Peyer's patch (tissue), 4 donors: ENCODE data around the gene FAM3C. TPM values are rescaled to one million over a fixed set of nuclear protein-coding genes. Genes with fewer than 3 reads are reported as not detected.

Experiments
- DNase-seq, 3 donors: peaks; one replicate each; pipeline ENCODE4 v3.0.0-alpha.2; 2017 to 2019
- H3K27ac ChIP-seq, 4 donors: fragments of 200-600 bp; sonication (generic); one replicate each; pipeline ENCODE4 v1.5.1; 2016 to 2019
- H3K27me3 ChIP-seq, 2 donors: fragments of 200-600 bp; sonication (generic); one replicate each; pipeline ENCODE4 v1.5.1; 2019
- H3K36me3 ChIP-seq, 3 donors: fragments of 200-600 bp; sonication (generic); one replicate each; pipeline ENCODE4 v1.5.1; 2016 to 2019
- H3K4me1 ChIP-seq, 4 donors: fragments of 200-600 bp; sonication (generic); one replicate each; pipeline ENCODE4 v1.5.1; 2016 to 2019
- H3K4me3 ChIP-seq, 4 donors: fragments of 200-600 bp; sonication (generic); 1 replicate in 3 of 4; 2 replicates in 1 of 4; pipeline ENCODE4 v1.5.1; 2016 to 2019; ENCODE audit warnings: mild to moderate bottlenecking in 1 of 4
- H3K9me3 ChIP-seq, 4 donors: fragments of 200-600 bp; sonication (generic); one replicate each; pipeline ENCODE4 v1.5.1; 2016 to 2019; ENCODE audit warnings: mild to moderate bottlenecking in 1 of 4
- CTCF ChIP-seq, 6 experiments: fragments of 450-650 bp in 4 of 6; fragments of 200-600 bp in 2 of 6; sonication (generic) in 1 of 6; IDR thresholded peaks; one replicate each; pipeline ENCODE4 v1.5.1; 2017 to 2019; ENCODE audit warnings: antibody characterized with exemption in 6 of 6, mild to moderate bottlenecking in 3 of 6, moderate library complexity in 1 of 6
- POLR2A ChIP-seq, 2 donors: fragments of 450-650 bp; IDR thresholded peaks; one replicate each; pipeline ENCODE4 v1.5.1; 2017; ENCODE audit warnings: antibody characterized with exemption in 2 of 2, mild to moderate bottlenecking in 2 of 2, moderate library complexity in 2 of 2
- total RNA-seq, 4 donors: library from RNA; depleted of rRNA; stranded (reverse); fragments of >200 nt; gene quantifications; one replicate each; pipeline ENCODE4 v1.1.0, GENCODE V29; 2016

The FAM3C gene
- total RNA-seq, 4 donors from 2014 or later: 20.6 to 204 (median 149) TPM

GRCh38 chr7:121351682-121352081 is 44.4 kb downstream of the FAM3C start:
- Histone ChIP-seq H3K4me1 (no peaks in the 10 kb centered on the region), H3K4me3 (no peak overlapping the region), H3K9me3 (no peaks in the 10 kb centered on the region), H3K36me3 (peaks cover 0 to 52% (median 2%) of the 10 kb centered on the region in 3 donors), H3K27me3 (no peaks in the 10 kb centered on the region), H3K27ac (no peak overlapping the region)
- DNase-seq: no peak
- TF ChIP-seq POLR2A (IDR thresholded peaks at IDR 0.05): no peak
- TF ChIP-seq CTCF (IDR thresholded peaks at IDR 0.05): peak in 1 of 6 experiments; percentile 10

GRCh38 chr7:121344497-121344896 is 51.6 kb downstream of the FAM3C start:
- no peaks in the 10 kb centered on the region for H3K27me3 ChIP-seq
- H3K36me3 ChIP-seq: peaks cover 0 to 7% (median 0%) of the 10 kb centered on the region in 3 donors
- no peak overlapping the region for H3K4me3 ChIP-seq
- no peak for DNase-seq
- TF ChIP-seq POLR2A (IDR thresholded peaks at IDR 0.05): no peak
- TF ChIP-seq CTCF (IDR thresholded peaks at IDR 0.05): no peak
- H3K27ac ChIP-seq: peak overlapping the region in 1 of 4 donors; percentile 6
- H3K9me3 ChIP-seq: no peaks in the 10 kb centered on the region
- peaks cover 0 to 7% (median 0%) of the 10 kb centered on the region in 4 donors for H3K4me1 ChIP-seq

- H3K4me3 ChIP-seq: no peak overlapping the region
- TF ChIP-seq CTCF (IDR thresholded peaks at IDR 0.05): no peak
- no peak for TF ChIP-seq POLR2A (IDR thresholded peaks at IDR 0.05)
- peaks cover 0 to 7% (median 0%) of the 10 kb centered on the region in 4 donors for H3K4me1 ChIP-seq
- no peaks in the 10 kb centered on the region for H3K27me3 ChIP-seq
- no peaks in the 10 kb centered on the region for H3K9me3 ChIP-seq
- no peak for DNase-seq
- peaks cover 0 to 7% (median 0%) of the 10 kb centered on the region in 3 donors for H3K36me3 ChIP-seq
- no peak overlapping the region for H3K27ac ChIP-seq
Observed at GRCh38 chr7:121344093-121344492, 52.0 kb downstream of the FAM3C start.

- H3K9me3 ChIP-seq: no peaks in the 10 kb centered on the region
- H3K27ac ChIP-seq: no peak overlapping the region
- TF ChIP-seq POLR2A (IDR thresholded peaks at IDR 0.05) (no peak), CTCF (IDR thresholded peaks at IDR 0.05) (no peak)
- no peak overlapping the region for H3K4me3 ChIP-seq
- peaks cover 0 to 7% (median 0%) of the 10 kb centered on the region in 3 donors for H3K36me3 ChIP-seq
- H3K4me1 ChIP-seq: peaks cover 0 to 7% (median 0%) of the 10 kb centered on the region in 4 donors
- no peaks in the 10 kb centered on the region for H3K27me3 ChIP-seq
- DNase-seq: no peak
Observed at GRCh38 chr7:121343302-121343701, 52.8 kb downstream of the FAM3C start.

GRCh38 chr7:121342631-121343030 is 53.5 kb downstream of the FAM3C start:
- Histone ChIP-seq H3K36me3 (peaks cover 0 to 7% (median 0%) of the 10 kb centered on the region in 3 donors), H3K4me1 (peaks cover 0 to 7% (median 0%) of the 10 kb centered on the region in 4 donors), H3K27ac (no peak overlapping the region), H3K4me3 (no peak overlapping the region), H3K9me3 (no peaks in the 10 kb centered on the region), H3K27me3 (no peaks in the 10 kb centered on the region)
- DNase-seq: no peak
- TF ChIP-seq CTCF (IDR thresholded peaks at IDR 0.05) (no peak), POLR2A (IDR thresholded peaks at IDR 0.05) (no peak)

GRCh38 chr7:121341933-121342332 is 54.2 kb downstream of the FAM3C start:
- H3K4me3 ChIP-seq: no peak overlapping the region
- no peak overlapping the region for H3K27ac ChIP-seq
- H3K9me3 ChIP-seq: no peaks in the 10 kb centered on the region
- H3K27me3 ChIP-seq: no peaks in the 10 kb centered on the region
- TF ChIP-seq POLR2A (IDR thresholded peaks at IDR 0.05) (no peak), CTCF (IDR thresholded peaks at IDR 0.05) (no peak)
- DNase-seq: no peak
- H3K36me3 ChIP-seq: peaks cover 0 to 6% (median 0%) of the 10 kb centered on the region in 3 donors
- peaks cover 0 to 7% (median 0%) of the 10 kb centered on the region in 4 donors for H3K4me1 ChIP-seq
